GM19240 (cell line): ENCODE data around the gene MACROD2.

ENCODE experiments used
- DNase-seq: peaks from one replicate; pipeline ENCODE4 v3.0.0; 2011; ENCODE audit warnings: low spot score; ENCODE audit not compliant: insufficient read length

Gene MACROD2

GRCh38 chr20:15919118-15919517 is 1923.8 kb downstream of the MACROD2 start:
- no peak for DNase-seq

DNA sequence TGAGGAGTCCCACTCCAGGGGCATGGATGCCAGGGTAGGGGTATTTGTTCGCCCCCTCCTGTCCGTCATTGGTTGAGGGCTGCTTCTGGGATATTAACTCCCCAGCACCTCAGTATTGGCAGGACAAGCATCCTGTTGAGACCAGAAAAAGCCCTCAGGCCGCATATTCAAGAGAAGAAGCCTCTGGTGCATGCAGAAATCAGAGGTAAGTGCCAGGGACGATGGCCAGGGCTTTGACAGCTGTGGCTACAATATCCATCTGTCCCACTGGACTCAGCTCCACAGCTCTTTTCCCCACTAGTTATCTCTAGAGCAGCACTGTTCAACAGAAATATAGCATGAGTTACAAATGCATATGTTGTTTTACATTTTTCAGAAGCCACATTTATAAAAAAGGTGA is 1926.6 kb downstream of the MACROD2 start:
- DNase-seq, result no peak

DNA sequence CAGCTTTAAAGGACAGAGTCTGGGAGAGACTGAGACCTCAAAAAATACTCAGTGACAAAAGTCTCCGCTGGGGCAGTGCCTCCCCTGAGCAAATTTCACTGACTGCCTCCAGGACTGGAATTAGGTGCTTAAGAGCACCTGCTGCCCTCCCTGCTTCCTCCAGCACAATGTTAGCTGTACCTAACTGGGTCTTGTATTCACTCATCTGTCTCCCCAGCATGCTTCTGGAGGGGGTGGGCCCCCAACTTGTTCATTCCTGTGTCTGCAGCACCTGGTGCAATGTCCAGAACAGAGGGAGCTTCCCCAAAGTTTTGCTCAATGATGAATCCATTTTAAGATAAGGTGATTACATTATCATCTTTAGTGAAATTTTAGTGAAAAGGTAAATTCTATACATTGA is 1927.2 kb downstream of the MACROD2 start:
- no peak for DNase-seq

DNA sequence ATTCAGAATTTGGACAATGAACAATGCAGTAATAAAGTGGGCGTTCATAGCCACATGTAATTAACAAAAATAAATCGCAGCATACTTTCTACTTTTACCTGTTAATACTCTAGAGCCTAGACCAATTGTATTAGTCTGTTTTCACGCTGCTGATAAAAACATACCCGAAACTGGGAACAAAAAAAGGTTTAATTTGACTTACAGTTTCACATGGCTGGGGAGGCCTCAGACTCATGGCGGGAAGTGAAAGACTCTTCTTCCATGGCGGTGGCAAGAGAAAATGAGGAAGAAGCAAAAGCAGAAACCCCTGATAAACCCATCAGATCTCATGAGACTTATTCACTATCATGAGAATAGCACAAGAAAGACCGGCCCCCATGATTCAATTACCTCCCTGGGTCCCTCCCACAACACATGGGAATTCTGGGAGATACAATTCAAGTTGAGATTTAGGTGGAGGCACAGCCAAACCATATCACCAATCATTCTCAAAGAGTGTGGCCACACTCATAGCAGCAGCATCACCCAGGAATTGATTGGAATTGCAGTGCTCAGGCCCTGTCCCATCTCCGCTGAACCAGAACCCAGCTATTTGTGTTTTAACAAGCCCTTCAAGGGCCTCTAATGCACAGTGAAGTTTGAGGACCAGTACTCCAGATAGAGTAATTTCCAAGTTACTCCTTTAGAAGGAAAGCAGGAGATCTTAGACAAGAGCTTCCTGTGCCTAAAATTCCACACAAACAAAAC is 1927.9 kb downstream of the MACROD2 start:
- no peak for DNase-seq

DNA sequence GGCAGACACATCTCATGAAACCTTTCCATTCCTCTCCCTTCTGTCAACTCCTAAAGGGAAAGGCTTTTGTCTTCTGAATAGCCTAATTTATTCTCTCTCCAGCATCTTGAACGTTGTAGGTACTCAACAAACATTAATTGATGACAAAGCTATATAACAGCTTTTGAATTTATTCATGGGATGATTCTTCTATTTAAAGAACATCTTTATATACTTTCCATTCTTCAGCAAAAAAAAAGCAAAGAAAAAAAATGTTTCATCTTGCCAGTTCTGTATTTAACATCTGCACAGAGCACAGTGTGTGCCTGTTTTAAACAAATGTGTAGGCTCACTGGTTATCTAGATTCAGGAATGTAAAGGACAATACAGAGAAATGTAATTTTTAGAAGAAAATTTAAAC is 1929.2 kb downstream of the MACROD2 start:
- DNase-seq, result no peak

DNA sequence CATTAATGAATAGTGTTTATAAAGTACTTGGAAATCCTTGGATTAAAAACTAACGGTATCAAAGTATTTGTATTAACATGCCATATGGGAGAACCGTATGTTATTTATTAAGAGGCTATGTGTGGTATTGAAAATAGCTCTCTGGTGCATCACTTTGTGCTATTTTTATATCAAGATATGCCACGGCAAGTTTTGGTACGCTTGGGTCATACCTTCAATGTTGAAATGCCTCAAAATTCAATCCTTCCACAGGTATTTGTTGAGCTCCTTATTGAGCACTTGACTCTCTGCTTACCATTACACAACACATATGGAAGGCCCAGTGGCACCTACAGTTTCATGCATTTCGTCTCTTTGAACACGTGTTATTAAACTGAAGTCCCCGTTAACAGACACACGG is 1930.1 kb downstream of the MACROD2 start:
- no peak for DNase-seq

GRCh38 chr20:15927893-15928650 is 1932.8 kb downstream of the MACROD2 start:
- no peak for DNase-seq

GRCh38 chr20:15928946-15929345 is 1933.6 kb downstream of the MACROD2 start:
- DNase-seq, result no peak

DNA sequence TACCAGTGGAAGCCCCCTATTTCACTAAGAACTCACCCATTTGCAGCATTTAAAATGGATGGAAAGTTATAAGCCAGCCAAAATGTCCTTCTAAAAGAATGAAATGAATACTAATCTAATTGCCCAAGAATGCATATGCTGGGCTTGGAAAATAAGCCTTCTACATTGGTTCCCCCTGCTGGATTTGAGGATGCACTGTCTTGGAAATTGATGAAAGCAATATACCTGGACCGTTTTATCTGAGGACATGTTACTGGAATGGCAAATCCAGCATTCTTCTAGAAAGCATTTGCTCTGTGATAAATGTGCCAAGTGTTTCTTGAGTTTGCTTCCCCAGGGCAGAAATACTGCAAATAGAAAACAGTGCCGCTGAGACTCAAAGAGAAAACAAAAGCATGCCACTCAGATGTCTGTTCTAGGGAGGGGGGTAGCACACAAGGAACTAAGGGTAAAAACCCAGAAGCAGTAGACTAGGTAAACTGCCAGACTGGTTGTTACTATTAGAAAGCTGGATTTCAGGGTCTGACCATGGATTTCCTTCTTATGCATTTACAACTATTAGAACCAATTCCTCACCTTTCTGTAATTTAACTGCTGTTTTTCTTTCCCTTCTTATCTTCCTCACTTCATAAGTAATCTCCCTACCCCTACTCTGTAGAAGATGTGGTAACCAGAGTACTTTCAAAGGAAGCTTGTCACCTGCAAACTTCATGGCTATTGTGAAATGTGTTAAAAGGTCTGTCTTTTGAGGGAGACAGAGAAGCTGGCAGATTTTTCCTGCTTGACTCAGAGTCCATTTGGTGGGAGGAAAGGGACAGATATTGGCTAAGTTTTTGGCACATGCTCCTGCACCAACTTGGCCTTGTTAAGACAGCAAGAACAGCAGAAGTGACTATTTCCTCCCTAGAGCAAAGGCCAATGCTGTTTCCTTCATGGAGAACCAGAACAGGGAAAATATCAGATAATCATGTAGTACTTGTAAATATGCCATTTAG is 1935.3 kb downstream of the MACROD2 start:
- no peak for DNase-seq

DNA sequence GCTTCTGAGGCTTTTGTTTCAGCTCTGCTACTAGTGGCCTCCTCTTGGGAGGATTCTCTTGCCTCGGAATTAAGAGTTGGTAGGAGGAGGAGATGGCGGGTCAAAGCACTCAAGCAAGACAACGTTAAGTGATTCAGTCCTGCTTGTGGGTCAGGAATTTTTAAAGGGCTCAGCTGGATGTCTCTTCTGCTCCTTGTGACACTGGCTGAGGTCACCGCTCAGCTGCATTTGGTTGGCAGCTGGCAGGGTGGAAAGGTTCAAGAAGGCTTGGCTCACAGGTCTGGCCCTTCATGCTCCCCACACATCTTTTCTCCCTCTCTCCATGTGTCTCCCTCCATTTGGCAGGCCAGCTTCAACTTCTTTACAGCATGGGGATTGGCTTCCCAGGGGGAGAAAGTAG is 1936.6 kb downstream of the MACROD2 start:
- no peak for DNase-seq

- DNase-seq, result peak; percentile 2
Measured at GRCh38 chr20:15937179-15937578, 1941.9 kb downstream of the MACROD2 start.

DNA sequence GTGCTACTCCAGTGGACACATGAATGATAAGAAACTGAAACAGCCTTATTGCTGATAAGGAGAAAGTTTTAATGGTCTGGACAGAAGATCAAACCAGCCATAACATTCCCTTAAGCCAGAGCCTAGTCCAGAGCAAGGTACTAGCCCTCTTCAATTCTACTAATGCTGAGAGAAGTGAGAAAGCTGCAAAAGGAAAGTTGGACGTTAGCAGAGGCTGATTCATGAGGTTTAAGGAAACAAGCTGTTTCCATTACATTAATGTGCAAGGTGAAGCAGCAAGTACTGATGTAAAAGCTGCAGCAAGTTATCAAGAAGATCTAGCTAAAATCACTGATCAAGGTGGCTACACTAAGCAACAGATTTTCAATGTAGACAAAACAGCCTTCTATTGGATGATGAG is 1943.5 kb downstream of the MACROD2 start:
- no peak for DNase-seq

- DNase-seq, result no peak
Measured at GRCh38 chr20:15940127-15940526, 1944.8 kb downstream of the MACROD2 start.

GRCh38 chr20:15942130-15942529 is 1946.8 kb downstream of the MACROD2 start:
- no peak for DNase-seq

DNA sequence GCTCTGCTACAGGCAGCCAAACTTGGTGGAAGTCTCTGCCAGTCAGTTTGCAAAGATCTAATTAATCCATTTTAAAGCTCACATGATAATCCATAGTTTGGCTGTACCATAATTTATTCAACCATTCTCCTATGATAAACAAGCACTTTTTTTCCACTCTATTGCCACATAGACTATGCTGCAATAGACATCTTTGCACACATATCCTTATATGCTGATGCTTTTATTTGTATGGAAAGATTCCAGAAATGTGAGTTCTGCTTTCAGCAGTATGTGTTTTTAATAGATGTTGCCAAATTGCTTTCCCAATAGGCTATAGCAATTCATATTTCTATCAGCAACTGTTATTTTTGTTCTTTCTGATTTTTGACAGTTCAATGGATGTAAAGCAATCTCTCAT is 1950.0 kb downstream of the MACROD2 start:
- no peak for DNase-seq

DNA sequence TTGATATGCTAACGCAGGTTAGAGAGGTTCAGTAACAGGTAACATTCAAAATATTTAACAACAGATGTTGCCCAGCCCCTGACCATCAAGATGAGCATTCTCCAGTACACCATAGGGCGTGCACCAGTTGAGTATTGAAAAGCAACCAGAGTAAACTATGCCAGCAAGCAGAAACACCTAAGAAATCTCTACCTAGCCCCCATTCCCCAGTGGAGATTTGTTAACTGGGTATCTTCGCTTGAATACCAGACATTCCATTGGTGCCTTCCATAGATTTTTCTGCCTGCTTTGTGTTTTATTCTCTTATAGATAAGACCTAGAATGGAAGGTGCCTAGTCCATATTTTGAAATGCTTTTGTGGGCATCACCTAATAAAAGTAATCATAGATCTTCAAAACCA is 1954.1 kb downstream of the MACROD2 start:
- DNase-seq, result no peak

GRCh38 chr20:15951658-15952057 is 1956.3 kb downstream of the MACROD2 start:
- no peak for DNase-seq

- no peak for DNase-seq
Measured at GRCh38 chr20:15958142-15958541, 1962.8 kb downstream of the MACROD2 start.

- no peak for DNase-seq
Measured at GRCh38 chr20:15965165-15965564, 1969.8 kb downstream of the MACROD2 start.

DNA sequence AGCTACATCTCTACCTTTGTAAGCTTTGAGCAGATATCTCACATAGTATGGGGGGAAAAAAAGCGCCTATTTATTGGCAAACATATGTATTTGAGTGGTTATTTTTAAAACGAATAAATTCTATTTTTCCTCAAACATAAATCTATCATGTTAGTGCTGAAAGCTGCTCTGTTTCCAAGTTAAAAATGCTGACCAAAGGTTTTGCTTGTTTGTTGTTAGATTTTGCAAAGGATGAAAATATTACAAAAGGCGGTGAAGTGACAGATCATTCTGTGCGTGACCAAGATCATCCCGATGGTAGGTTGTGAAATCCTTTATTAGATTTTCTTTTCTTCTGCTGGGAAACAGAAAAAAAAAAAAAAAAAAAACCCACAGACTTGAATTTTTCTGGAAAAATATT is 1972.0 kb downstream of the MACROD2 start:
- no peak for DNase-seq

- DNase-seq, result no peak
Measured at GRCh38 chr20:15976047-15976736, 1980.9 kb downstream of the MACROD2 start.
